ENCODE results near the gene ZBTB3.

DNA sequence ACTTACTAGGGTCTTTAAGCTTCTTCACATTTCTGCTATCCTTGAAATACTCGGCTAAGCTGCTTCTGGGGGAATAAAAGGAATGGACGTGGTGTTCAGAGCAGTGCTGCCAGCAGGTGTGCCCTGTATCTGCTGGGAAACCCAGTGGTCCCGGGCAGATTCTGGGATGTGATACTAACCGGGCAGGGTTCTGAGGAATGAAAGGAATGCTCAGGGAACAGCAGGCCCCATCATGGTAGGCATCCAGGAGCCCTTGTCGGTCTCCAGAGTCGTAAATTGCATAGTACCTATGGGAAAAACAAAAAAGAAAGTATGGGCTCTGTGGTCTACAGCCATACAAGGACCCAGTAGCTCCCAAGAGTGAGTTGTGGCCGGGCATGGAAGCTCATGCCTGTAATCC is 42.3 kb upstream of the ZBTB3 start:
- no peak for TF ChIP-seq ZNF426 (tag by site-specific recombination; IDR thresholded peaks at IDR 0.05)
- TF ChIP-seq ZNF266 (tag by site-specific recombination; IDR thresholded peaks at IDR 0.05; ENCODE audit: low read depth), result no peak
- TF ChIP-seq ZNF169 (tag by site-specific recombination; IDR thresholded peaks at IDR 0.05), result no peak
- no peak for TF ChIP-seq MYNN (tag by site-specific recombination; IDR thresholded peaks at IDR 0.05; ENCODE audit: borderline replicate concordance)
- no peak for TF ChIP-seq ZNF670 (tag by site-specific recombination; IDR thresholded peaks at IDR 0.05; ENCODE audit: low read depth)
- TF ChIP-seq ZNF501 (tag by site-specific recombination; IDR thresholded peaks at IDR 0.05), result no peak
- TF ChIP-seq ZNF768 (tag by site-specific recombination; IDR thresholded peaks at IDR 0.05), result no peak
- no peak for TF ChIP-seq ZNF529 (tag by site-specific recombination; IDR thresholded peaks at IDR 0.05; ENCODE audit: insufficient replicate concordance)
- TF ChIP-seq, protein P1, sequence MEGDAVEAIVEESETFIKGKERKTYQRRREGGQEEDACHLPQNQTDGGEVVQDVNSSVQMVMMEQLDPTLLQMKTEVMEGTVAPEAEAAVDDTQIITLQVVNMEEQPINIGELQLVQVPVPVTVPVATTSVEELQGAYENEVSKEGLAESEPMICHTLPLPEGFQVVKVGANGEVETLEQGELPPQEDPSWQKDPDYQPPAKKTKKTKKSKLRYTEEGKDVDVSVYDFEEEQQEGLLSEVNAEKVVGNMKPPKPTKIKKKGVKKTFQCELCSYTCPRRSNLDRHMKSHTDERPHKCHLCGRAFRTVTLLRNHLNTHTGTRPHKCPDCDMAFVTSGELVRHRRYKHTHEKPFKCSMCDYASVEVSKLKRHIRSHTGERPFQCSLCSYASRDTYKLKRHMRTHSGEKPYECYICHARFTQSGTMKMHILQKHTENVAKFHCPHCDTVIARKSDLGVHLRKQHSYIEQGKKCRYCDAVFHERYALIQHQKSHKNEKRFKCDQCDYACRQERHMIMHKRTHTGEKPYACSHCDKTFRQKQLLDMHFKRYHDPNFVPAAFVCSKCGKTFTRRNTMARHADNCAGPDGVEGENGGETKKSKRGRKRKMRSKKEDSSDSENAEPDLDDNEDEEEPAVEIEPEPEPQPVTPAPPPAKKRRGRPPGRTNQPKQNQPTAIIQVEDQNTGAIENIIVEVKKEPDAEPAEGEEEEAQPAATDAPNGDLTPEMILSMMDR (tag by site-specific recombination; IDR thresholded peaks at IDR 0.05), result no peak

Measured in HEK293 (cell line).